SK-N-SH (cell line): ENCODE results near the gene AOAH. TPM values are rescaled to one million over a fixed set of nuclear protein-coding genes. Genes with fewer than 3 reads are reported as not detected.

ENCODE experiments used
- CTCF ChIA-PET: fragments of 300-600, 350-600 bp; formaldehyde crosslinking; extraction: SDS; loops from one replicate; lab custom pipeline; 2021; lab: Yijun Ruan, JAX
- POLR2A ChIA-PET: fragments of 350-600 bp; sonication (Branson Sonifier 250); formaldehyde crosslinking; extraction: SDS; loops from one replicate; lab custom pipeline; 2020; ENCODE audit warnings: antibody characterized with exemption, inconsistent platforms; lab: Yijun Ruan, JAX
- DNase-seq: peaks from one replicate; pipeline ENCODE4 v3.0.0; 2012
- H2AFZ ChIP-seq: fragments of 200-600 bp; sonication (generic); 2 replicates; pipeline ENCODE4 v1.8.1; 2016; ENCODE audit warnings: antibody characterized with exemption, mild to moderate bottlenecking, low read depth
- H3F3A ChIP-seq: fragments of 200-600 bp; sonication (generic); replicated peaks from 2 replicates; pipeline ENCODE3; 2016; ENCODE audit warnings: antibody characterized with exemption, mild to moderate bottlenecking; ENCODE audit not compliant: insufficient read depth
- H3K27ac ChIP-seq, 2 experiments: fragments of 200-500 bp in 1 of 2; fragments of 200-600 bp in 1 of 2; sonication (Bioruptor generic) in 1 of 2; sonication (generic), shearing (Covaris generic) in 1 of 2; 2 replicates each; pipeline versions ENCODE4 v1.5.1 to v1.6.1; 2014 to 2016; ENCODE audit warnings: low read depth in 2 of 2, inconsistent platforms in 1 of 2, low read length in 1 of 2, mild to moderate bottlenecking in 1 of 2, mixed read lengths in 1 of 2
- H3K27me3 ChIP-seq: fragments of 200-600 bp; sonication (generic), shearing (Covaris generic); 2 replicates; pipeline ENCODE4 v1.6.1; 2016; ENCODE audit warnings: mixed run types; ENCODE audit not compliant: insufficient read depth
- H3K36me3 ChIP-seq, 2 experiments: fragments of 200-500 bp in 1 of 2; fragments of 200-600 bp in 1 of 2; sonication (Bioruptor generic) in 1 of 2; sonication (generic) in 1 of 2; replicated peaks in 1 of 2; 2 replicates each; pipeline versions ENCODE3 to v1.5.1; 2014 to 2016; ENCODE audit warnings: low read length in 1 of 2, mild to moderate bottlenecking in 1 of 2; ENCODE audit not compliant: insufficient read depth in 2 of 2, control insufficient read depth in 1 of 2
- H3K4me1 ChIP-seq, 2 experiments: fragments of 200-500 bp in 1 of 2; fragments of 200-600 bp in 1 of 2; sonication (Bioruptor generic) in 1 of 2; sonication (generic), shearing (Covaris generic) in 1 of 2; 2 replicates each; pipeline versions ENCODE4 v1.5.1 to v1.6.1; 2014 to 2016; ENCODE audit warnings: low read depth in 1 of 2, low read length in 1 of 2, mixed run types in 1 of 2; ENCODE audit not compliant: insufficient read depth in 2 of 2, control insufficient read depth in 1 of 2
- H3K4me2 ChIP-seq: fragments of 200-600 bp; sonication (generic), shearing (Covaris generic); 2 replicates; pipeline ENCODE4 v1.6.1; 2017; ENCODE audit warnings: mixed run types
- H3K4me3 ChIP-seq, 2 experiments: fragments of 200-500 bp in 1 of 2; fragments of 200-600 bp in 1 of 2; sonication (Bioruptor generic) in 1 of 2; sonication (generic), shearing (Covaris generic) in 1 of 2; 2 replicates each; pipeline versions ENCODE4 v1.5.1 to v1.8.1; 2014 to 2016; ENCODE audit warnings: low read depth in 2 of 2, inconsistent platforms in 1 of 2, low read length in 1 of 2, mild to moderate bottlenecking in 1 of 2, mixed read lengths in 1 of 2, moderate library complexity in 1 of 2
- H3K79me2 ChIP-seq: fragments of 200-600 bp; sonication (generic); 2 replicates; pipeline ENCODE4 v1.8.1; 2017; ENCODE audit warnings: mild to moderate bottlenecking; ENCODE audit not compliant: insufficient read depth
- H3K9ac ChIP-seq: fragments of 200-600 bp; sonication (generic); 2 replicates; pipeline ENCODE4 v1.6.1; 2017; ENCODE audit warnings: mixed run types
- H3K9me2 ChIP-seq: fragments of 200-600 bp; sonication (generic); 2 replicates; pipeline ENCODE4 v1.6.1; 2017; ENCODE audit warnings: mixed run types
- H3K9me3 ChIP-seq: fragments of 200-600 bp; sonication (generic); 2 replicates; pipeline ENCODE4 v1.6.1; 2017; ENCODE audit warnings: mixed run types, mild to moderate bottlenecking, moderate library complexity
- H4K20me1 ChIP-seq: fragments of 200-600 bp; sonication (generic); 2 replicates; pipeline ENCODE4 v1.6.1; 2017; ENCODE audit warnings: mild to moderate bottlenecking, mixed run types; ENCODE audit not compliant: insufficient read depth
- EP300 ChIP-seq, 2 experiments: IDR thresholded peaks; 2 replicates each; pipeline versions ENCODE4 v1.4.0 to v1.6.1; 2012; ENCODE audit warnings: borderline replicate concordance in 1 of 2, low read depth in 1 of 2, low read length in 1 of 2
- EZH2phosphoT487 ChIP-seq: fragments of 200-600 bp; sonication (generic); IDR thresholded peaks from 2 replicates; pipeline ENCODE4 v1.6.1; 2017; ENCODE audit warnings: low read depth, mixed run types, mild to moderate bottlenecking, antibody characterized with exemption, moderate library complexity, borderline replicate concordance
- FOXJ3 ChIP-seq: sonication (generic); formaldehyde crosslinking; IDR thresholded peaks from 2 replicates; pipeline ENCODE4 v1.5.1; 2020; ENCODE audit warnings: mild to moderate bottlenecking, missing genetic modification reagents
- FOXM1 ChIP-seq: IDR thresholded peaks from 2 replicates; pipeline ENCODE4 v1.4.0; 2012; ENCODE audit warnings: low read depth, mild to moderate bottlenecking
- GABPA ChIP-seq: IDR thresholded peaks from 2 replicates; pipeline ENCODE4 v1.4.0; 2012; ENCODE audit warnings: low read depth, mild to moderate bottlenecking
- MXI1 ChIP-seq: IDR thresholded peaks from 2 replicates; pipeline ENCODE4 v1.6.1; 2012; ENCODE audit warnings: mild to moderate bottlenecking, low read depth, low read length, improper control_type of control experiment
- NFIC ChIP-seq: IDR thresholded peaks from 2 replicates; pipeline ENCODE4 v1.4.0; 2012; ENCODE audit warnings: borderline replicate concordance
- NRF1 ChIP-seq: IDR thresholded peaks from 2 replicates; pipeline ENCODE4 v1.6.1; 2012; ENCODE audit warnings: low read depth, mild to moderate bottlenecking, low read length
- POLR2AphosphoS5 ChIP-seq: IDR thresholded peaks from 2 replicates; pipeline ENCODE4 v1.6.1; 2012; ENCODE audit warnings: low read depth, low read length
- RCOR1 ChIP-seq: fragments of 150-350 bp; IDR thresholded peaks from 2 replicates; pipeline ENCODE4 v1.6.1; 2017; ENCODE audit warnings: antibody characterized with exemption, low read length
- RFX5 ChIP-seq: IDR thresholded peaks from 2 replicates; pipeline ENCODE4 v1.6.1; 2012; ENCODE audit warnings: mild to moderate bottlenecking, improper control_type of control experiment, low read length
- SMC3 ChIP-seq: IDR thresholded peaks from 2 replicates; pipeline ENCODE4 v1.6.1; 2012; ENCODE audit warnings: low read depth, low read length, improper control_type of control experiment
- TAF1 ChIP-seq: IDR thresholded peaks from 2 replicates; pipeline ENCODE4 v1.6.1; 2012; ENCODE audit warnings: low read depth, mild to moderate bottlenecking, low read length, moderate library complexity, borderline replicate concordance
- TCF12 ChIP-seq: IDR thresholded peaks from 2 replicates; pipeline ENCODE4 v1.4.0; 2012
- TEAD4 ChIP-seq: IDR thresholded peaks from 2 replicates; pipeline ENCODE4 v1.4.0; 2012; ENCODE audit warnings: mild to moderate bottlenecking, borderline replicate concordance; ENCODE audit not compliant: insufficient read depth
- YY1 ChIP-seq: IDR thresholded peaks from 2 replicates; pipeline ENCODE4 v1.4.0; 2012; ENCODE audit warnings: low read depth, mild to moderate bottlenecking
- WGBS: methylation state at CpG from one replicate; pipeline ENCODE4 v1.1.6; 2017; ENCODE audit warnings: low lambda C conversion rate; 5-methylcytosine and 5-hydroxymethylcytosine counted together
- polyA plus RNA-seq, 3 experiments: library from polyadenylated mRNA; depleted of rRNA; stranded (reverse); fragments of >200 nt; gene quantifications; 2 replicates each; pipeline ENCODE4 v1.2.3, GENCODE V29; 2012
- TF ChIP-seq, protein P1 (sequence below): IDR thresholded peaks from 2 replicates; pipeline ENCODE4 v1.4.0; 2012; ENCODE audit warnings: low read depth, borderline replicate concordance
- TF ChIP-seq, protein P2 (sequence below): IDR thresholded peaks from 2 replicates; pipeline ENCODE4 v1.4.0; 2012; ENCODE audit warnings: low read depth
- TF ChIP-seq, protein P3 (sequence below): fragments of 150-350 bp; IDR thresholded peaks from 2 replicates; pipeline ENCODE4 v1.6.1; 2017; ENCODE audit warnings: antibody characterized with exemption, low read length, low read depth, borderline replicate concordance
- TF ChIP-seq, protein P4 (sequence below): fragments of 150-350 bp; IDR thresholded peaks from 2 replicates; pipeline ENCODE4 v1.6.1; 2016; ENCODE audit warnings: mild to moderate bottlenecking, low read depth, low read length
- TF ChIP-seq, protein P5 (sequence below): fragments of 200-600 bp; sonication (generic); IDR thresholded peaks from 2 replicates; pipeline ENCODE4 v1.6.1; 2017; ENCODE audit warnings: antibody characterized with exemption, mild to moderate bottlenecking, moderate library complexity

The AOAH gene
- polyA plus RNA-seq, 1 of the 3 experiments (the other 2 are of a cell fraction): not detected

DNA sequence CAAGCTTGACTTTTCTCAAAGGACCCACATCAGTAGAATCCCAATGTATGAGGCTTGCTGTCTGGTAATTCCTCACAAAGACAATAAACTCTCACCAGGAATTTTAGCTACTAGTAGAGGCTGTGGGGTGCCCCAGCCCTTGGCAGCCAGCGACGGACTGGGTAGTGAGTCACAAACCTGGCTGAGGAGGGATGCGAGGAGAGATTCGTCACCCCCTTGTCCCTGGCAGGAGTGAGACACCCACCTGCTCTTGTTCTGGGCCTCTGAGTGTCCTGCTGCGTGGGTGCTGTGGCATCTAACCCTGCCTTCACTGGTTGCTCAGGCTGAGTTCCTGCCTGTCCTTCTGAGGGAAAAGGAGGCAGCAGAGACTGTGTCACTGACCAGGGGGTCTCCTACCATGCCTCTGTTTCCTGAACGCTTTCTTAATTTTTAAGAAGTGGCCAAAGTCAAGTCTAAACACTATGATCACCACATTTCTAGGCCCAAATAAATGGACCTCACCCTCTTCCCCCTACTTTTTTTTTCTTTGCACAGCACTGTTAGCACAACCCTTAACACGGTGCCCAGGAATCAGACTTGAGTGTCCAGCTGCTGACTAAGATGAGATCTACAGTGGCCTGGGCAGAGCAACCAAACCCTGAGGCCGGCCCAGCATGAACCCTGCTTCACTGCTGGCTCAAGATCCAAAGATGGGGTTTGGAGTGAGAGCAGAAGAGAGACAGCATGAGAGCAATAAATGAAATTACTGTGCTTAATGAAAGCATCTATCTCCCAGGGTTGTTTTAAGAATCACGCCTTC is 188.2 kb downstream of the AOAH start:
- Histone ChIP-seq H3K36me3 (no peaks in the 10 kb centered on the region), H3F3A (no peaks in the 10 kb centered on the region), H3K4me1 (no peaks in the 10 kb centered on the region; a peak in 1 of 4 replicates), H3K27ac (no peak overlapping the region), H3K27me3 (no peaks in the 10 kb centered on the region), H3K4me3 (no peak overlapping the region), H3K9me2 (no peaks in the 10 kb centered on the region), H3K9me3 (no peaks in the 10 kb centered on the region), H2AFZ (no peak overlapping the region), H3K4me2 (no peak overlapping the region)
- CTCF ChIA-PET: no interaction called here
- TF ChIP-seq MXI1 (no peak), SMC3 (no peak), EP300 (IDR thresholded peaks at IDR 0.05; ENCODE audit: borderline replicate concordance in 1 of 2, low read depth in 1 of 2, low read length in 1 of 2) (no peak), TCF12 (no peak), TAF1 (no peak), NFIC (no peak), TEAD4 (no peak)
- TF ChIP-seq, protein P1, sequence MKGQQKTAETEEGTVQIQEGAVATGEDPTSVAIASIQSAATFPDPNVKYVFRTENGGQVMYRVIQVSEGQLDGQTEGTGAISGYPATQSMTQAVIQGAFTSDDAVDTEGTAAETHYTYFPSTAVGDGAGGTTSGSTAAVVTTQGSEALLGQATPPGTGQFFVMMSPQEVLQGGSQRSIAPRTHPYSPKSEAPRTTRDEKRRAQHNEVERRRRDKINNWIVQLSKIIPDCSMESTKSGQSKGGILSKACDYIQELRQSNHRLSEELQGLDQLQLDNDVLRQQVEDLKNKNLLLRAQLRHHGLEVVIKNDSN: no peak
- TF ChIP-seq, protein P2, sequence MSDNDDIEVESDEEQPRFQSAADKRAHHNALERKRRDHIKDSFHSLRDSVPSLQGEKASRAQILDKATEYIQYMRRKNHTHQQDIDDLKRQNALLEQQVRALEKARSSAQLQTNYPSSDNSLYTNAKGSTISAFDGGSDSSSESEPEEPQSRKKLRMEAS: no peak
- TF ChIP-seq, all 33 proteins: peak for 0
- POLR2A ChIA-PET: no interaction called here
- Histone ChIP-seq H3K79me2 (no peaks in the 10 kb centered on the region), H3K9ac (no peak overlapping the region), H4K20me1 (no peaks in the 10 kb centered on the region)
- WGBS: 68% methylated on average over 9 of the region's 9 CpGs
- no peak for DNase-seq

DNA sequence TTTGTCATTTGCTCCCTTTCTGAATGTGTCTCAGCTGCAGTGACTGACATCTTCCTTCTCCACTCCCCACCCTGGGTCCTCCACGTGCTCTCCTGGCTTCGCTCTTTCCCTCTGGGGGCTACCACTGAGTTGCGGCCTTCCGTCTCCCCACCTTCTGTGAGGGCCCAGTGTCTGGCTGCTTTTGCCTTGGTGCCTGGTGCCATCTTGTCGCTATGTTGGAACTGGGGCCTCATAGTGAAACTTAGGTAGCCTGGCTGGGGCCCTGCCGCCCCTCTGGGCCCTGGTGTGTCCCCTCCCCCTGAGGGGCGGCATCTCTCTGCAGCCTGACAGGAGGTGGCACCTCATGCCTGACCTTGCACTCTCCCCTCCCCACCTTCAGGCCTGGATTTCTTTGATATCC is 190.6 kb downstream of the AOAH start:
- POLR2A ChIA-PET: no interaction called here
- Histone ChIP-seq H3K27ac (no peak overlapping the region), H3K4me2 (no peak overlapping the region), H3K36me3 (no peaks in the 10 kb centered on the region), H3K9ac (no peak overlapping the region), H3K9me2 (no peaks in the 10 kb centered on the region), H3F3A (no peaks in the 10 kb centered on the region)
- TF ChIP-seq FOXM1 (no peak), RFX5 (no peak), POLR2AphosphoS5 (no peak), NRF1 (no peak), FOXJ3 (no peak), TEAD4 (no peak), EZH2phosphoT487 (no peak), GABPA (no peak), RCOR1 (no peak), YY1 (no peak)
- TF ChIP-seq, protein P3, sequence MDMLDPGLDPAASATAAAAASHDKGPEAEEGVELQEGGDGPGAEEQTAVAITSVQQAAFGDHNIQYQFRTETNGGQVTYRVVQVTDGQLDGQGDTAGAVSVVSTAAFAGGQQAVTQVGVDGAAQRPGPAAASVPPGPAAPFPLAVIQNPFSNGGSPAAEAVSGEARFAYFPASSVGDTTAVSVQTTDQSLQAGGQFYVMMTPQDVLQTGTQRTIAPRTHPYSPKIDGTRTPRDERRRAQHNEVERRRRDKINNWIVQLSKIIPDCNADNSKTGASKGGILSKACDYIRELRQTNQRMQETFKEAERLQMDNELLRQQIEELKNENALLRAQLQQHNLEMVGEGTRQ: no peak
- TF ChIP-seq, protein P4, sequence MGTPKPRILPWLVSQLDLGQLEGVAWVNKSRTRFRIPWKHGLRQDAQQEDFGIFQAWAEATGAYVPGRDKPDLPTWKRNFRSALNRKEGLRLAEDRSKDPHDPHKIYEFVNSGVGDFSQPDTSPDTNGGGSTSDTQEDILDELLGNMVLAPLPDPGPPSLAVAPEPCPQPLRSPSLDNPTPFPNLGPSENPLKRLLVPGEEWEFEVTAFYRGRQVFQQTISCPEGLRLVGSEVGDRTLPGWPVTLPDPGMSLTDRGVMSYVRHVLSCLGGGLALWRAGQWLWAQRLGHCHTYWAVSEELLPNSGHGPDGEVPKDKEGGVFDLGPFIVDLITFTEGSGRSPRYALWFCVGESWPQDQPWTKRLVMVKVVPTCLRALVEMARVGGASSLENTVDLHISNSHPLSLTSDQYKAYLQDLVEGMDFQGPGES: no peak
- TF ChIP-seq, protein P1: no peak
- TF ChIP-seq, protein P2: no peak
- TF ChIP-seq, protein P5, sequence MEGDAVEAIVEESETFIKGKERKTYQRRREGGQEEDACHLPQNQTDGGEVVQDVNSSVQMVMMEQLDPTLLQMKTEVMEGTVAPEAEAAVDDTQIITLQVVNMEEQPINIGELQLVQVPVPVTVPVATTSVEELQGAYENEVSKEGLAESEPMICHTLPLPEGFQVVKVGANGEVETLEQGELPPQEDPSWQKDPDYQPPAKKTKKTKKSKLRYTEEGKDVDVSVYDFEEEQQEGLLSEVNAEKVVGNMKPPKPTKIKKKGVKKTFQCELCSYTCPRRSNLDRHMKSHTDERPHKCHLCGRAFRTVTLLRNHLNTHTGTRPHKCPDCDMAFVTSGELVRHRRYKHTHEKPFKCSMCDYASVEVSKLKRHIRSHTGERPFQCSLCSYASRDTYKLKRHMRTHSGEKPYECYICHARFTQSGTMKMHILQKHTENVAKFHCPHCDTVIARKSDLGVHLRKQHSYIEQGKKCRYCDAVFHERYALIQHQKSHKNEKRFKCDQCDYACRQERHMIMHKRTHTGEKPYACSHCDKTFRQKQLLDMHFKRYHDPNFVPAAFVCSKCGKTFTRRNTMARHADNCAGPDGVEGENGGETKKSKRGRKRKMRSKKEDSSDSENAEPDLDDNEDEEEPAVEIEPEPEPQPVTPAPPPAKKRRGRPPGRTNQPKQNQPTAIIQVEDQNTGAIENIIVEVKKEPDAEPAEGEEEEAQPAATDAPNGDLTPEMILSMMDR: no peak
- TF ChIP-seq, all 33 proteins: peak for 0
- 71% methylated on average over 7 of the region's 7 CpGs for WGBS
- H2AFZ ChIP-seq: no peak overlapping the region
- CTCF ChIA-PET: no interaction called here
- H3K4me3 ChIP-seq: no peak overlapping the region
- H3K27me3 ChIP-seq: no peaks in the 10 kb centered on the region
- H3K4me1 ChIP-seq: no peaks in the 10 kb centered on the region; a peak in 1 of 4 replicates
- no peaks in the 10 kb centered on the region for H3K9me3 ChIP-seq
- no peak for DNase-seq
- H4K20me1 ChIP-seq: no peaks in the 10 kb centered on the region
- H3K79me2 ChIP-seq: no peaks in the 10 kb centered on the region
